Thymus (tissue), 11 donors: ENCODE measurements around the gene TRIM54. TPM values are rescaled to one million over a fixed set of nuclear protein-coding genes. Genes with fewer than 3 reads are reported as not detected.
A peak's percentile ranks its signal among the peaks of the same experiment; 100 is the strongest.

Experiments
- DNase-seq, 9 donors: peaks; one replicate each; pipeline ENCODE4 v3.0.0-alpha.2; 2013; ENCODE audit warnings: low spot score in 9 of 9, low read depth in 6 of 9, missing footprints in 1 of 9
- H3K27ac ChIP-seq, 2 donors: one replicate each; pipeline ENCODE4 v1.5.1; 2013; ENCODE audit warnings: control low read depth in 1 of 2, low read depth in 1 of 2, low read length in 1 of 2, mild to moderate bottlenecking in 1 of 2, moderate library complexity in 1 of 2
- H3K27me3 ChIP-seq, 2 donors: one replicate each; pipeline ENCODE4 v1.5.1; 2013; ENCODE audit warnings: low read length in 1 of 2; ENCODE audit not compliant: control insufficient read depth in 2 of 2, insufficient read depth in 1 of 2
- H3K36me3 ChIP-seq, 2 donors: one replicate each; pipeline ENCODE4 v1.5.1; 2013; ENCODE audit warnings: low read length in 1 of 2, mild to moderate bottlenecking in 1 of 2, moderate library complexity in 1 of 2; ENCODE audit not compliant: control insufficient read depth in 2 of 2, insufficient read depth in 2 of 2
- H3K4me1 ChIP-seq, 2 donors: one replicate each; pipeline ENCODE4 v1.5.1; 2013; ENCODE audit warnings: low read length in 2 of 2; ENCODE audit not compliant: control insufficient read depth in 2 of 2, insufficient read depth in 2 of 2
- H3K4me3 ChIP-seq, 2 donors: one replicate each; pipeline ENCODE4 v1.5.1; 2013; ENCODE audit warnings: low read length in 2 of 2, control low read depth in 1 of 2, mild to moderate bottlenecking in 1 of 2
- H3K9me3 ChIP-seq, 2 donors: one replicate each; pipeline ENCODE4 v1.5.1; 2013; ENCODE audit warnings: low read length in 1 of 2, mild to moderate bottlenecking in 1 of 2; ENCODE audit not compliant: control insufficient read depth in 2 of 2, insufficient read depth in 1 of 2
- WGBS: extraction: QIAGEN DNeasy Blood & Tissue Kit; methylation state at CpG from one replicate; pipeline ENCODE4 v1.1.7; 2013; 5-methylcytosine and 5-hydroxymethylcytosine counted together
- polyA plus RNA-seq: library from polyadenylated mRNA; stranded (reverse); fragments of 200-250 nt; gene quantifications from one replicate; pipeline ENCODE4 v1.2.3, GENCODE V29; 2013
- total RNA-seq: library from RNA; stranded (reverse); fragments of 120-200 nt; gene quantifications from one replicate; pipeline ENCODE4 v1.2.4, GENCODE V29; 2013
- donor health status: healthy.

Gene TRIM54
- total and polyA plus RNA-seq, 2 donors, result 0.14 to 0.52 TPM

- H3K9me3 ChIP-seq, result no peaks in the 10 kb centered on the region
- H3K36me3 ChIP-seq, result no peaks in the 10 kb centered on the region
- no peak overlapping the region for H3K27ac ChIP-seq
- H3K4me1 ChIP-seq, result peaks cover 0 to 6% of the 10 kb centered on the region in 2 donors
- no peak for DNase-seq
- no peak overlapping the region for H3K4me3 ChIP-seq
- H3K27me3 ChIP-seq, result peaks cover 2 to 59% of the 10 kb centered on the region in 2 donors
- WGBS, result 91% methylated on average over 13 of the region's 13 CpGs
Observed at GRCh38 chr2:27251766-27252165, 30.5 kb upstream of the TRIM54 start.

GRCh38 chr2:27255187-27255586 lies 27.0 kb upstream of the TRIM54 start:
- Histone ChIP-seq H3K4me3 (no peak overlapping the region), H3K4me1 (peaks cover 0 to 2% of the 10 kb centered on the region in 2 donors), H3K36me3 (no peaks in the 10 kb centered on the region), H3K9me3 (no peaks in the 10 kb centered on the region), H3K27ac (no peak overlapping the region), H3K27me3 (peaks cover 10 to 80% of the 10 kb centered on the region in 2 donors)
- DNase-seq, result no peak
- WGBS, result 80% methylated on average over 13 of the region's 13 CpGs

GRCh38 chr2:27255660-27256059 lies 26.6 kb upstream of the TRIM54 start:
- DNase-seq, result no peak
- no peaks in the 10 kb centered on the region for H3K36me3 ChIP-seq
- no peaks in the 10 kb centered on the region for H3K9me3 ChIP-seq
- no peak overlapping the region for H3K4me3 ChIP-seq
- no peaks in the 10 kb centered on the region for H3K4me1 ChIP-seq
- WGBS, result 86% methylated on average over 1 of the region's 1 CpG
- peaks cover 15 to 80% of the 10 kb centered on the region in 2 donors for H3K27me3 ChIP-seq
- H3K27ac ChIP-seq, result no peak overlapping the region

- Histone ChIP-seq H3K4me3 (no peak overlapping the region), H3K4me1 (peaks cover 0 to 4% of the 10 kb centered on the region in 2 donors), H3K27me3 (peaks cover 27 to 80% of the 10 kb centered on the region in 2 donors), H3K9me3 (no peaks in the 10 kb centered on the region), H3K36me3 (no peaks in the 10 kb centered on the region), H3K27ac (no peak overlapping the region)
- DNase-seq, result no peak
- WGBS, result 86% methylated on average over 7 of the region's 7 CpGs
Observed at GRCh38 chr2:27256855-27257454, 25.3 kb upstream of the TRIM54 start.

- Histone ChIP-seq H3K27ac (no peak overlapping the region), H3K27me3 (peaks cover 38 to 89% of the 10 kb centered on the region in 2 donors), H3K4me3 (no peak overlapping the region), H3K36me3 (no peaks in the 10 kb centered on the region), H3K4me1 (peaks cover 4 to 5% of the 10 kb centered on the region in 2 donors), H3K9me3 (no peaks in the 10 kb centered on the region)
- WGBS, result 94% methylated on average over 8 of the region's 8 CpGs
- no peak for DNase-seq
Observed at GRCh38 chr2:27258051-27258450, 24.2 kb upstream of the TRIM54 start.

GRCh38 chr2:27261241-27261925 lies 20.8 kb upstream of the TRIM54 start:
- Histone ChIP-seq H3K4me3 (no peak overlapping the region), H3K9me3 (no peaks in the 10 kb centered on the region), H3K4me1 (peaks cover 13 to 25% of the 10 kb centered on the region in 2 donors), H3K36me3 (no peaks in the 10 kb centered on the region), H3K27ac (no peak overlapping the region), H3K27me3 (peaks cover 70 to 98% of the 10 kb centered on the region in 2 donors)
- no peak for DNase-seq
- WGBS, result 63% methylated on average over 11 of the region's 11 CpGs

- 7% methylated on average over 40 of the region's 40 CpGs for WGBS
- H3K27ac ChIP-seq, result no peak overlapping the region
- no peaks in the 10 kb centered on the region for H3K36me3 ChIP-seq
- H3K4me3 ChIP-seq, result peak overlapping the region in 1 of 2 donors; percentile 54
- DNase-seq, result no peak
- H3K27me3 ChIP-seq, result peaks cover 68 to 98% of the 10 kb centered on the region in 2 donors
- no peaks in the 10 kb centered on the region for H3K9me3 ChIP-seq
- peaks cover 13 to 25% of the 10 kb centered on the region in 2 donors for H3K4me1 ChIP-seq
Observed at GRCh38 chr2:27261926-27262298, 20.3 kb upstream of the TRIM54 start.

GRCh38 chr2:27262379-27263286 lies 19.6 kb upstream of the TRIM54 start, which contains the start of gene SLC30A3:
TSS of gene SLC30A3 (minus strand) at chr2:27263047. CDS start at chr2:27262906, 141 bp downstream.
- H3K4me3 ChIP-seq, result peak within 1 kb of the TSS; percentile 24 to 54
- H3K9me3 ChIP-seq, result no peaks in the 10 kb centered on the region
- H3K27ac ChIP-seq, result no peak within 1 kb of the TSS
- WGBS, result 2% methylated on average over 96 of the region's 96 CpGs
- peaks cover 68 to 97% of the 10 kb centered on the region in 2 donors for H3K27me3 ChIP-seq
- DNase-seq, result peak in 8 of 9 donors; percentile 29 to 64 (median 36)
- no peaks in the 10 kb centered on the region for H3K36me3 ChIP-seq
- H3K4me1 ChIP-seq, result peaks cover 13 to 25% of the 10 kb centered on the region in 2 donors
